Progenitor cell of endocrine pancreas (in vitro differentiated cells): Measurements from ENCODE around the gene NT5DC3. TPM values are rescaled to one million over a fixed set of nuclear protein-coding genes. Genes with fewer than 3 reads are reported as not detected.
A peak's percentile ranks its signal among the peaks of the same experiment; 100 is the strongest.

Experiments
- DNase-seq: peaks from one replicate; pipeline ENCODE4 v3.0.0; 2021; ENCODE audit warnings: low spot score; ENCODE audit not compliant: unreplicated experiment
- H3K27ac Mint-ChIP-seq: 2 replicates; pipeline ENCODE4 v1.8.0; 2021; ENCODE audit warnings: mild to moderate bottlenecking, moderate library complexity, mixed read lengths
- H3K27me3 Mint-ChIP-seq: 2 replicates; pipeline ENCODE4 v1.8.0; 2021; ENCODE audit warnings: mixed read lengths
- H3K36me3 Mint-ChIP-seq: 2 replicates; pipeline ENCODE4 v1.8.0; 2022; ENCODE audit warnings: mixed read lengths; ENCODE audit not compliant: insufficient read depth
- H3K4me1 Mint-ChIP-seq: 2 replicates; pipeline ENCODE4 v1.8.0; 2021; ENCODE audit warnings: low read depth, mixed read lengths
- H3K4me3 Mint-ChIP-seq: 2 replicates; pipeline ENCODE4 v1.8.0; 2021; ENCODE audit warnings: low read depth, mild to moderate bottlenecking, moderate library complexity, mixed read lengths
- H3K9me3 Mint-ChIP-seq: 2 replicates; pipeline ENCODE4 v1.8.0; 2021; ENCODE audit warnings: low read depth, mixed read lengths
- CTCF ChIP-seq: fragments of 200-600 bp; sonication (generic); IDR thresholded peaks from one replicate; pipeline ENCODE4 v1.5.0; 2021; ENCODE audit warnings: antibody characterized with exemption, mild to moderate bottlenecking; ENCODE audit not compliant: unreplicated experiment
- total RNA-seq: library from RNA; stranded (reverse); gene quantifications from 2 replicates; pipeline ENCODE4 v1.2.1, GENCODE V29; 2021

The NT5DC3 gene
- total RNA-seq, 1 donor from 2014 or later, result 13.9 TPM

- Mint-ChIP-seq H3K4me1 (no peaks in the 10 kb centered on the region), H3K27me3 (peaks cover 15% of the 10 kb centered on the region), H3K27ac (no peak overlapping the region), H3K36me3 (no peaks in the 10 kb centered on the region), H3K4me3 (no peak overlapping the region), H3K9me3 (no peaks in the 10 kb centered on the region)
- DNase-seq, result peak; percentile 36
- TF ChIP-seq CTCF, result peak; percentile 80
These were observed 37.0 kb upstream of the NT5DC3 start for GRCh38 chr12:103877934-103878510.

- H3K27me3 Mint-ChIP-seq, result peaks cover 17% of the 10 kb centered on the region
- H3K36me3 Mint-ChIP-seq, result no peaks in the 10 kb centered on the region
- H3K4me1 Mint-ChIP-seq, result no peaks in the 10 kb centered on the region
- H3K4me3 Mint-ChIP-seq, result no peak overlapping the region
- no peak overlapping the region for H3K27ac Mint-ChIP-seq
- no peak for DNase-seq
- TF ChIP-seq CTCF, result no peak
- H3K9me3 Mint-ChIP-seq, result no peaks in the 10 kb centered on the region
These were observed 36.3 kb upstream of the NT5DC3 start for GRCh38 chr12:103877288-103877687.

- Mint-ChIP-seq H3K9me3 (no peaks in the 10 kb centered on the region), H3K4me3 (no peak overlapping the region), H3K27me3 (peaks cover 14% of the 10 kb centered on the region), H3K4me1 (peaks cover 2% of the 10 kb centered on the region), H3K36me3 (no peaks in the 10 kb centered on the region), H3K27ac (no peak overlapping the region)
- no peak for TF ChIP-seq CTCF
- DNase-seq, result no peak
These were observed 34.6 kb upstream of the NT5DC3 start for GRCh38 chr12:103875666-103876065.

- TF ChIP-seq CTCF, result no peak
These were observed 27.2 kb upstream of the NT5DC3 start for GRCh38 chr12:103868215-103868614.

GRCh38 chr12:103865151-103865730 is 24.2 kb upstream of the NT5DC3 start:
- Mint-ChIP-seq H3K36me3 (peaks cover 1% of the 10 kb centered on the region), H3K4me1 (peaks cover 8% of the 10 kb centered on the region), H3K27me3 (no peaks in the 10 kb centered on the region), H3K27ac (no peak overlapping the region), H3K4me3 (no peak overlapping the region), H3K9me3 (no peaks in the 10 kb centered on the region)
- TF ChIP-seq CTCF, result no peak
- no peak for DNase-seq

More at GRCh38 chr12:103868215-103868614, 27.2 kb upstream of the NT5DC3 start:
- Mint-ChIP-seq H3K4me1 (peaks cover 7% of the 10 kb centered on the region), H3K27ac (no peak overlapping the region), H3K27me3 (peaks cover 2% of the 10 kb centered on the region), H3K4me3 (no peak overlapping the region), H3K36me3 (peaks cover 1% of the 10 kb centered on the region), H3K9me3 (no peaks in the 10 kb centered on the region)
- DNase-seq, result no peak
